HG02759 (cell line): ENCODE results near the gene ZDHHC18.
"Not testable (repeated sequence)": the region's sequence is repeated elsewhere in the genome, so short reads cannot be mapped to it uniquely, and the experiment has no call there.

Source experiments
- ATAC-seq: cut with Tn5 transposase; IDR thresholded peaks from one replicate; pipeline ENCODE4 v1.9.1; 2021; ENCODE audit warnings: mild to moderate bottlenecking, moderate library complexity; ENCODE audit not compliant: unreplicated experiment

The ZDHHC18 gene

GRCh38 chr1:26832249-26832960 lies 5.9 kb downstream of the ZDHHC18 start:
- no peak for ATAC-seq

GRCh38 chr1:26833432-26834405 lies 7.2 kb downstream of the ZDHHC18 start:
- peak; percentile 91 for ATAC-seq

GRCh38 chr1:26837665-26838064 lies 11.2 kb downstream of the ZDHHC18 start:
- not testable (repeated sequence) for ATAC-seq

GRCh38 chr1:26838474-26839338 lies 12.2 kb downstream of the ZDHHC18 start:
- peak; percentile 95 for ATAC-seq

- peak; percentile 4 for ATAC-seq
Measured at GRCh38 chr1:26839339-26839722, 12.8 kb downstream of the ZDHHC18 start.

- ATAC-seq: no peak
Measured at GRCh38 chr1:26839779-26840178, 13.3 kb downstream of the ZDHHC18 start.

- ATAC-seq: no peak
Measured at GRCh38 chr1:26844424-26845196, 18.1 kb downstream of the ZDHHC18 start.

GRCh38 chr1:26847826-26848225 lies 21.3 kb downstream of the ZDHHC18 start:
- not testable (repeated sequence) for ATAC-seq

- ATAC-seq: no peak
Measured at GRCh38 chr1:26848499-26848898, 22.0 kb downstream of the ZDHHC18 start.

GRCh38 chr1:26848941-26849774 lies 22.7 kb downstream of the ZDHHC18 start:
- no peak for ATAC-seq

GRCh38 chr1:26851106-26851684 lies 24.7 kb downstream of the ZDHHC18 start:
- no peak for ATAC-seq

GRCh38 chr1:26852701-26853100 lies 26.2 kb downstream of the ZDHHC18 start:
- ATAC-seq: no peak

- ATAC-seq: no peak
Measured at GRCh38 chr1:26853156-26853555, 26.7 kb downstream of the ZDHHC18 start.

GRCh38 chr1:26853600-26853999 lies 27.1 kb downstream of the ZDHHC18 start:
- no peak for ATAC-seq

- ATAC-seq: no peak
Measured at GRCh38 chr1:26854906-26855305, 28.4 kb downstream of the ZDHHC18 start.

- ATAC-seq: no peak
Measured at GRCh38 chr1:26855636-26856035, 29.1 kb downstream of the ZDHHC18 start.

- no peak for ATAC-seq
Measured at GRCh38 chr1:26856181-26856580, 29.7 kb downstream of the ZDHHC18 start.

- ATAC-seq: no peak
Measured at GRCh38 chr1:26856604-26857469, 30.3 kb downstream of the ZDHHC18 start.
